ENCODE data around the gene TMEM14A. TPM values are rescaled to one million over a fixed set of nuclear protein-coding genes. Genes with fewer than 3 reads are reported as not detected.

The TMEM14A gene
- total RNA-seq, 1 experiment from 2014 or later = 41.9 TPM

- TF ChIP-seq, protein P1, sequence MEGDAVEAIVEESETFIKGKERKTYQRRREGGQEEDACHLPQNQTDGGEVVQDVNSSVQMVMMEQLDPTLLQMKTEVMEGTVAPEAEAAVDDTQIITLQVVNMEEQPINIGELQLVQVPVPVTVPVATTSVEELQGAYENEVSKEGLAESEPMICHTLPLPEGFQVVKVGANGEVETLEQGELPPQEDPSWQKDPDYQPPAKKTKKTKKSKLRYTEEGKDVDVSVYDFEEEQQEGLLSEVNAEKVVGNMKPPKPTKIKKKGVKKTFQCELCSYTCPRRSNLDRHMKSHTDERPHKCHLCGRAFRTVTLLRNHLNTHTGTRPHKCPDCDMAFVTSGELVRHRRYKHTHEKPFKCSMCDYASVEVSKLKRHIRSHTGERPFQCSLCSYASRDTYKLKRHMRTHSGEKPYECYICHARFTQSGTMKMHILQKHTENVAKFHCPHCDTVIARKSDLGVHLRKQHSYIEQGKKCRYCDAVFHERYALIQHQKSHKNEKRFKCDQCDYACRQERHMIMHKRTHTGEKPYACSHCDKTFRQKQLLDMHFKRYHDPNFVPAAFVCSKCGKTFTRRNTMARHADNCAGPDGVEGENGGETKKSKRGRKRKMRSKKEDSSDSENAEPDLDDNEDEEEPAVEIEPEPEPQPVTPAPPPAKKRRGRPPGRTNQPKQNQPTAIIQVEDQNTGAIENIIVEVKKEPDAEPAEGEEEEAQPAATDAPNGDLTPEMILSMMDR (IDR thresholded peaks at IDR 0.05; ENCODE audit: insufficient read depth in 1 of 2, low read depth in 1 of 2, low read length in 1 of 2, severe bottlenecking in 1 of 2, unreplicated experiment in 1 of 2) = no peak
- no peaks in the 10 kb centered on the region for H3K4me1 ChIP-seq
- no peak overlapping the region for H3K4me3 ChIP-seq (ENCODE audit: low read depth, low read length)
- no peak for DNase-seq
- Mint-ChIP-seq H3K4me1 (ENCODE audit: low read depth, unreplicated experiment) (no peaks in the 10 kb centered on the region), H3K27ac (ENCODE audit: unreplicated experiment) (no peak overlapping the region), H3K4me3 (ENCODE audit: unreplicated experiment) (no peak overlapping the region), H3K36me3 (ENCODE audit: insufficient read depth, unreplicated experiment) (no peaks in the 10 kb centered on the region), H3K27me3 (ENCODE audit: insufficient read depth, unreplicated experiment) (no peaks in the 10 kb centered on the region), H3K9me3 (ENCODE audit: unreplicated experiment) (peaks cover 17% of the 10 kb centered on the region)
- H3K27me3 ChIP-seq (replicated peaks; ENCODE audit: control insufficient read depth, insufficient read depth, low read length) = no peaks in the 10 kb centered on the region
- POLR2A ChIA-PET = no interaction called here
- CTCF ChIA-PET = no interaction called here
- BruUV-seq (replicated peaks) = no TSS peak
- no peaks in the 10 kb centered on the region for H3K9me3 ChIP-seq
- no peaks in the 10 kb centered on the region for H3K36me3 ChIP-seq (ENCODE audit: control insufficient read depth, insufficient read depth, low read length)
- intact Hi-C loops (cut with micrococcal nuclease; ENCODE audit: unreplicated experiment) = no loop called here
Measured at GRCh38 chr6:52736145-52736544, 65.2 kb downstream of the TMEM14A start.

Other genes with a start within 250 kb of the TMEM14A start
- 63.8 and 71.6 TPM in 2 replicates for gene TRAM2, start 94.1 kb upstream of the TMEM14A start, total RNA-seq (2022)
- gene GSTA2, start 92.4 kb downstream of the TMEM14A start, total RNA-seq (2022) = 51.6 and 65.4 TPM in 2 replicates
- gene GSTA1, start 132.7 kb downstream of the TMEM14A start, total RNA-seq (2022) = 7.7 and 11.2 TPM in 2 replicates
- not detected in 2 replicates for gene GSTA5, start 169.7 kb downstream of the TMEM14A start, total RNA-seq (2022)
- not detected in 2 replicates for gene GSTA3, start 238.6 kb downstream of the TMEM14A start, total RNA-seq (2022)